Keratinocyte (primary cell): ENCODE results near the gene COL8A1.

Source experiments
- CTCF ChIP-seq, 3 experiments: IDR thresholded peaks in 1 of 3; conservative IDR thresholded peaks in 1 of 3; optimal IDR thresholded peaks in 1 of 3; 2 replicates in 2 of 3; 3 replicates in 1 of 3; pipeline versions ENCODE3 to v1.5.1; 2011; ENCODE audit warnings: low read length in 3 of 3, mild to moderate bottlenecking in 3 of 3, moderate library complexity in 2 of 3, control low read depth in 1 of 3, inconsistent platforms in 1 of 3; ENCODE audit not compliant: insufficient read depth in 2 of 3; ENCODE audit errors: extremely low read depth in 1 of 3
- EZH2 ChIP-seq: IDR thresholded peaks from one replicate; pipeline ENCODE4 v1.6.1; 2012; ENCODE audit warnings: inconsistent platforms, mild to moderate bottlenecking, low read length, moderate library complexity

- TF ChIP-seq EZH2, result no peak
- no peak for TF ChIP-seq CTCF (optimal IDR thresholded peaks at IDR 0.05 in 1 of 3, IDR thresholded peaks at IDR 0.05 in 1 of 3, conservative IDR thresholded peaks at IDR 0.05 in 1 of 3; ENCODE audit: extremely low read depth in 1 of 3, insufficient read depth in 2 of 3, low read length in 3 of 3)
Observed at GRCh38 chr3:99721633-99722007, 83.2 kb downstream of the COL8A1 start.
